SH-SY5Y (cell line): Measurements from ENCODE around the gene NACC2.

Experiments
- GATA2 ChIP-seq: IDR thresholded peaks from 2 replicates; pipeline ENCODE4 v1.6.1; 2011; ENCODE audit warnings: mild to moderate bottlenecking, low read depth, low read length
- GATA3 ChIP-seq: IDR thresholded peaks from 2 replicates; pipeline ENCODE4 v1.6.1; 2011; ENCODE audit warnings: low read depth, mild to moderate bottlenecking, low read length, moderate library complexity

- no peak for TF ChIP-seq GATA2
- TF ChIP-seq GATA3, result no peak
Measured at GRCh38 chr9:136121801-136122200, 26.7 kb upstream of the NACC2 start.
